ENCODE measurements around the gene MCC. TPM values are rescaled to one million over a fixed set of nuclear protein-coding genes. Genes with fewer than 3 reads are reported as not detected.

Gene MCC
- total RNA-seq, 1 experiment from 2014 or later: 0.60 TPM

- CTCF ChIA-PET: no interaction called here
- TF ChIP-seq CTCF (conservative IDR thresholded peaks at IDR 0.05; ENCODE audit: low read depth, low read length) (no peak), EZH2 (IDR thresholded peaks at IDR 0.05; ENCODE audit: borderline replicate concordance, low read depth, low read length, poor library complexity, severe bottlenecking) (no peak)
- intact Hi-C loops (cut with micrococcal nuclease; ENCODE audit: unreplicated experiment): no loop called here
- Histone ChIP-seq H3K4me1 (ENCODE audit: insufficient read depth, low read length, poor library complexity, severe bottlenecking) (no peaks in the 10 kb centered on the region), H3K27ac (ENCODE audit: low read depth, low read length, poor library complexity, severe bottlenecking) (no peak overlapping the region), H3K36me3 (ENCODE audit: insufficient read depth, low read length, poor library complexity, severe bottlenecking) (no peaks in the 10 kb centered on the region), H3K4me3 (ENCODE audit: low read depth, low read length, poor library complexity, severe bottlenecking) (no peak overlapping the region), H3K9me3 (ENCODE audit: low read depth, low read length, poor library complexity, severe bottlenecking) (no peaks in the 10 kb centered on the region), H3K27me3 (replicated peaks; ENCODE audit: insufficient read depth, low read depth, low read length, poor library complexity) (peaks cover 2% of the 10 kb centered on the region)
- POLR2A ChIA-PET (ENCODE audit: low non-redundant PET): no interaction called here
- DNase-seq (ENCODE audit: low spot score): no peak
- BruUV-seq (replicated peaks): no TSS peak
Measured at GRCh38 chr5:113373426-113373825, 114.8 kb downstream of the MCC start.

- no TSS peak for BruUV-seq (replicated peaks)
- DNase-seq (ENCODE audit: low spot score): no peak
- no peaks in the 10 kb centered on the region for H3K4me1 ChIP-seq (ENCODE audit: insufficient read depth, low read length, poor library complexity, severe bottlenecking)
- POLR2A ChIA-PET (ENCODE audit: low non-redundant PET): no interaction called here
- no peak overlapping the region for H3K27ac ChIP-seq (ENCODE audit: low read depth, low read length, poor library complexity, severe bottlenecking)
- intact Hi-C loops (cut with micrococcal nuclease; ENCODE audit: unreplicated experiment): no loop called here
- peaks cover 5% of the 10 kb centered on the region for H3K27me3 ChIP-seq (replicated peaks; ENCODE audit: insufficient read depth, low read depth, low read length, poor library complexity)
- CTCF ChIA-PET: no interaction called here
- no peak overlapping the region for H3K4me3 ChIP-seq (ENCODE audit: low read depth, low read length, poor library complexity, severe bottlenecking)
- TF ChIP-seq EZH2 (IDR thresholded peaks at IDR 0.05; ENCODE audit: borderline replicate concordance, low read depth, low read length, poor library complexity, severe bottlenecking): no peak
- TF ChIP-seq CTCF (conservative IDR thresholded peaks at IDR 0.05; ENCODE audit: low read depth, low read length): no peak
- no peaks in the 10 kb centered on the region for H3K36me3 ChIP-seq (ENCODE audit: insufficient read depth, low read length, poor library complexity, severe bottlenecking)
- H3K9me3 ChIP-seq (ENCODE audit: low read depth, low read length, poor library complexity, severe bottlenecking): no peaks in the 10 kb centered on the region
Measured at GRCh38 chr5:113371721-113372196, 116.5 kb downstream of the MCC start.

GRCh38 chr5:113367586-113367985, 120.7 kb downstream of the MCC start:
- Histone ChIP-seq H3K36me3 (ENCODE audit: insufficient read depth, low read length, poor library complexity, severe bottlenecking) (no peaks in the 10 kb centered on the region), H3K4me1 (ENCODE audit: insufficient read depth, low read length, poor library complexity, severe bottlenecking) (no peaks in the 10 kb centered on the region), H3K27me3 (replicated peaks; ENCODE audit: insufficient read depth, low read depth, low read length, poor library complexity) (peaks cover 5% of the 10 kb centered on the region), H3K27ac (ENCODE audit: low read depth, low read length, poor library complexity, severe bottlenecking) (no peak overlapping the region), H3K4me3 (ENCODE audit: low read depth, low read length, poor library complexity, severe bottlenecking) (no peak overlapping the region), H3K9me3 (ENCODE audit: low read depth, low read length, poor library complexity, severe bottlenecking) (peaks cover 3% of the 10 kb centered on the region)
- CTCF ChIA-PET: no interaction called here
- intact Hi-C loops (cut with micrococcal nuclease; ENCODE audit: unreplicated experiment): no loop called here
- no peak for TF ChIP-seq EZH2 (IDR thresholded peaks at IDR 0.05; ENCODE audit: borderline replicate concordance, low read depth, low read length, poor library complexity, severe bottlenecking)
- no peak for TF ChIP-seq CTCF (conservative IDR thresholded peaks at IDR 0.05; ENCODE audit: low read depth, low read length)
- no peak for DNase-seq (ENCODE audit: low spot score)
- POLR2A ChIA-PET (ENCODE audit: low non-redundant PET): no interaction called here
- no TSS peak for BruUV-seq (replicated peaks)

All from A673 (cell line).